K562 treated with DMSO at 1 percent for 24 hours (cell line): Measurements from ENCODE around the gene AASDH. TPM values are rescaled to one million over a fixed set of nuclear protein-coding genes. Genes with fewer than 3 reads are reported as not detected.

ENCODE experiments used
- total RNA-seq: library from RNA; unstranded; fragments of 300-600 nt; gene quantifications from 2 replicates; pipeline ENCODE4 v1.2.3, GENCODE V29; 2022; ENCODE audit warnings: low read depth; ENCODE audit not compliant: insufficient read depth

The AASDH gene, protein sequence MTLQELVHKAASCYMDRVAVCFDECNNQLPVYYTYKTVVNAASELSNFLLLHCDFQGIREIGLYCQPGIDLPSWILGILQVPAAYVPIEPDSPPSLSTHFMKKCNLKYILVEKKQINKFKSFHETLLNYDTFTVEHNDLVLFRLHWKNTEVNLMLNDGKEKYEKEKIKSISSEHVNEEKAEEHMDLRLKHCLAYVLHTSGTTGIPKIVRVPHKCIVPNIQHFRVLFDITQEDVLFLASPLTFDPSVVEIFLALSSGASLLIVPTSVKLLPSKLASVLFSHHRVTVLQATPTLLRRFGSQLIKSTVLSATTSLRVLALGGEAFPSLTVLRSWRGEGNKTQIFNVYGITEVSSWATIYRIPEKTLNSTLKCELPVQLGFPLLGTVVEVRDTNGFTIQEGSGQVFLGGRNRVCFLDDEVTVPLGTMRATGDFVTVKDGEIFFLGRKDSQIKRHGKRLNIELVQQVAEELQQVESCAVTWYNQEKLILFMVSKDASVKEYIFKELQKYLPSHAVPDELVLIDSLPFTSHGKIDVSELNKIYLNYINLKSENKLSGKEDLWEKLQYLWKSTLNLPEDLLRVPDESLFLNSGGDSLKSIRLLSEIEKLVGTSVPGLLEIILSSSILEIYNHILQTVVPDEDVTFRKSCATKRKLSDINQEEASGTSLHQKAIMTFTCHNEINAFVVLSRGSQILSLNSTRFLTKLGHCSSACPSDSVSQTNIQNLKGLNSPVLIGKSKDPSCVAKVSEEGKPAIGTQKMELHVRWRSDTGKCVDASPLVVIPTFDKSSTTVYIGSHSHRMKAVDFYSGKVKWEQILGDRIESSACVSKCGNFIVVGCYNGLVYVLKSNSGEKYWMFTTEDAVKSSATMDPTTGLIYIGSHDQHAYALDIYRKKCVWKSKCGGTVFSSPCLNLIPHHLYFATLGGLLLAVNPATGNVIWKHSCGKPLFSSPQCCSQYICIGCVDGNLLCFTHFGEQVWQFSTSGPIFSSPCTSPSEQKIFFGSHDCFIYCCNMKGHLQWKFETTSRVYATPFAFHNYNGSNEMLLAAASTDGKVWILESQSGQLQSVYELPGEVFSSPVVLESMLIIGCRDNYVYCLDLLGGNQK
- total RNA-seq: 4.5 and 6.5 TPM in 2 replicates

DNA sequence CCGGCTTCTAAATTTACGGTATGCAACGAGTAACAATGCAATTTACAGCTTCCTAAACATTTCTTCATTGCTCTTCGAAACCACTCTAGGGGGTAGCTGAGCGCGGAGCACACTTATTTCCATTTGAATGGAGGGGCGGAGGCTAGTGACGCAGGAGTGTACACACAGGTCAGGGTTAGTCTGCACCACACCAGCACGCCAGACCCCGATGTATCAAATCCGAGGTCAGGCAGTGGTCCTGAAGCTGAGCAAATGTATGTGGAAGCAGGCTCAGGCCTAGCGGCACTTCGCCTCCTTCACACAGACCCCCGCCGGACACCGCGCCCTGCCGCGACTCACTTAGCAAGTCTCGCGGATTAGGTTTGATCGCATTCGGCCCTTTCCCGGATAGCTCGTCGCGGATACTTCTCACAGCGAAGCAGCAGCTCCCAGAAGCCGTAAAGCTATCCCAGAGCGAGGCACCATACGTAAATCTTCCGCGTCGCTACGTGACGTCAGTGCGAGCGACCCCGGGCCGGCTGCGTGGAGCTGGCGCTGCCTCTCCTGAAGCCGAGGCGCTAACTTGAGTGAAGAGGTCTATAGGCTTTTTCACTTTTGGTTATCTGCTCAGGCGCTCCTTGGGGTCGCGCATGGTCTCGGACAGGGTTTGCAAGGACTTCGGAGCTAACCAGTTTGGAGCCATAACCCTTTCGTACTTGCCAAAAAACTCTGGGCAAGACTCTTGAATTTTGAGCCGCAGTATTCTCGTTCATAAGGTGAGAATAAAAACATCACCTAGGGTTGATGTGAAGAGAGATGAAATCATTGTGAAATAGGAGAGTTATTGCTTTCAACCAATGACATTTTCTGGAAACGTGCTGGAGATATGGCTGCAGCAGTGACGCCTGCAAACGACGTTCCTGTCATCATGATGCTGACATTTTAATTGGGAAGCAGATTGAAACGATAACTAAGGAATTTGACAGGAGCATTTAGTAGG is at the start of gene AASDH:
TSS of gene AASDH (minus strand) at position 469 of the 979 bp plus-strand sequence. CDS start 3,192 bp downstream, outside the sequence.

DNA sequence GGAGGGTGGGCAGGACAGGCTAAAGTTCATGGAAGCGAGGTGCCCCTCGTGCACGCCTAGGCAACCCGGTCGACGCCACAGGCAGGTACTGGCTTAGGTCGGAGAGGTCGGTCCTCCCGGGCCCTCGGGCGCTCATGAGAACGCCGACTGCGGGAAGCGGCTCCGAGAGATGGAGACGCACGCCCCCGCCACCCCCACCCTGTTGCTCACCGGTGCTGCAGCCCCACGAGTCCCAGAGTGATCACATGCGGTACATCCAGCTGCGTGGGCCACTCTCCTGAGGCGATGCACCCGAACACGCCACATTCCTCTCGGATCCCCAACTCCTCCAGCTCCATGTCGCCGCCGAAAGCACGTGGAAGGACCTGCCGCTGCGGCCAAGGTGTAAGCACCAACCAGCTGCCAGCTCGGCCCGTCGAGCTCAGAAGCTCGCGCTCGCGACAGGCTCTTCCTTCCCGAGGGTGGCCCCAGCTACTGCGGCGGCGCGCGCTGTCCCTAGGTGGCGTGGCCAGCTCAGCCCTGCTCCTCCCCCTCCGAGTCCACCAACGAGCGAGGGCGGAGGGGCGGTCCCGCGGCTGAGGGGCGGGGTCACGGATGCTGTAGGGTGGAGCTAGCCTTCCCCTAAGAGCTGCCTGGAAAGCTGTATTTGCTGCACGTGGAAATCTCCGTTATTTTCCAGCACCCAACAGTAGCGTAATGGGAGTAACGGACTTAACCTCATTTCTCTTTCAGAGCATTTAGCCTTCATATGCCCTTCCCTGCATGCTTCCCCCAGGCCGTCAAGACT is 48.0 kb upstream of the AASDH start, which contains the start of gene PPAT:
TSS of gene PPAT (minus strand) at position 476 of the 787 bp plus-strand sequence. CDS start at position 338, 138 bp downstream.

Other genes starting within 250 kb of the AASDH start
- 10.6 and 14.6 TPM in 2 replicates for gene PPAT, start 48.1 kb upstream of the AASDH start, total RNA-seq
- gene PAICS, start 48.8 kb upstream of the AASDH start, total RNA-seq: 55.4 and 60.9 TPM in 2 replicates
- gene SRP72, start 80.1 kb upstream of the AASDH start, total RNA-seq: 62.9 and 70.2 TPM in 2 replicates
- not detected in 2 replicates for gene ARL9, start 118.3 kb upstream of the AASDH start, total RNA-seq